Mammary epithelial cell (primary cell): Measurements from ENCODE around the gene TMEM255B.

Experiments
- CTCF ChIP-seq, 2 donors: IDR thresholded peaks in 1 of 2; conservative IDR thresholded peaks in 1 of 2; 2 replicates each; pipeline ENCODE4 v1.5.1; 2011 to 2012; ENCODE audit warnings: inconsistent platforms in 2 of 2, low read length in 2 of 2, mild to moderate bottlenecking in 2 of 2, control low read depth in 1 of 2, low read depth in 1 of 2; ENCODE audit not compliant: insufficient read depth in 1 of 2; ENCODE audit errors: extremely low read depth in 1 of 2
- EZH2 ChIP-seq: IDR thresholded peaks from 2 replicates; pipeline ENCODE4 v1.6.1; 2012; ENCODE audit warnings: low read length, inconsistent platforms, borderline replicate concordance

- TF ChIP-seq CTCF (conservative IDR thresholded peaks at IDR 0.05 in 1 of 2, IDR thresholded peaks at IDR 0.05 in 1 of 2; ENCODE audit: extremely low read depth in 1 of 2, insufficient read depth in 1 of 2, low read depth in 1 of 2, low read length in 2 of 2) (no peak), EZH2 (peak; percentile 48)
Measured at GRCh38 chr13:113774177-113775107, 15.4 kb downstream of the TMEM255B start.
